Bronchial epithelial cell (primary cell): ENCODE results near the gene SFRP5. TPM values are rescaled to one million over a fixed set of nuclear protein-coding genes. Genes with fewer than 3 reads are reported as not detected.

Source experiments
- DNase-seq: peaks from one replicate; pipeline ENCODE4 v3.0.0-alpha.2; 2010; ENCODE audit warnings: low read depth
- FAIRE-seq: peaks from 2 replicates; lab custom pipeline; 2011; peaks lifted over from hg19 to GRCh38; lab: Jason Lieb, UNC
- H3K27me3 ChIP-seq: 2 replicates; pipeline ENCODE4 v1.5.1; 2011; ENCODE audit warnings: low read length; ENCODE audit not compliant: control insufficient read depth, insufficient read depth
- H3K36me3 ChIP-seq: 2 replicates; pipeline ENCODE4 v1.5.1; 2011; ENCODE audit warnings: low read length; ENCODE audit not compliant: control insufficient read depth, insufficient read depth
- H3K4me3 ChIP-seq: 2 replicates; pipeline ENCODE4 v1.5.1; 2011; ENCODE audit warnings: mild to moderate bottlenecking, low read depth, low read length, control low read depth
- CTCF ChIP-seq: IDR thresholded peaks from 2 replicates; pipeline ENCODE4 v1.5.1; 2011; ENCODE audit warnings: mild to moderate bottlenecking, moderate library complexity, low read length, control low read depth, inconsistent platforms; ENCODE audit not compliant: insufficient read depth, severe bottlenecking
- total RNA-seq: library from RNA; depleted of rRNA; stranded (reverse); fragments of >200 nt; gene quantifications from 2 replicates; pipeline ENCODE4 v1.2.1, GENCODE V29; 2014

SFRP5 gene
- total RNA-seq, 1 donor from 2014 or later: not detected

GRCh38 chr10:97759158-97759887 lies 12.5 kb downstream of the SFRP5 start:
- peak; percentile 94 for TF ChIP-seq CTCF
- FAIRE-seq (no peak), DNase-seq (peak; percentile 40)
- H3K27me3 ChIP-seq: no peaks in the 10 kb centered on the region
- H3K36me3 ChIP-seq: peaks cover 22% of the 10 kb centered on the region
- H3K4me3 ChIP-seq: no peak overlapping the region

- DNase-seq (no peak), FAIRE-seq (no peak)
- no peak for TF ChIP-seq CTCF
- H3K36me3 ChIP-seq: peaks cover 34% of the 10 kb centered on the region
- no peaks in the 10 kb centered on the region for H3K27me3 ChIP-seq
- H3K4me3 ChIP-seq: no peak overlapping the region
Observed at GRCh38 chr10:97757471-97757870, 14.3 kb downstream of the SFRP5 start.

- no peak for TF ChIP-seq CTCF
- FAIRE-seq: no peak
- Histone ChIP-seq H3K27me3 (no peaks in the 10 kb centered on the region), H3K36me3 (peaks cover 43% of the 10 kb centered on the region), H3K4me3 (no peak overlapping the region)
- no peak for DNase-seq
Observed at GRCh38 chr10:97755718-97756117, 16.1 kb downstream of the SFRP5 start.

GRCh38 chr10:97754726-97755125 lies 17.1 kb downstream of the SFRP5 start:
- TF ChIP-seq CTCF: no peak
- H3K4me3 ChIP-seq: no peak overlapping the region
- DNase-seq (no peak), FAIRE-seq (no peak)
- peaks cover 43% of the 10 kb centered on the region for H3K36me3 ChIP-seq
- H3K27me3 ChIP-seq: no peaks in the 10 kb centered on the region

- Histone ChIP-seq H3K36me3 (peaks cover 47% of the 10 kb centered on the region), H3K27me3 (no peaks in the 10 kb centered on the region), H3K4me3 (no peak overlapping the region)
- TF ChIP-seq CTCF: no peak
- FAIRE-seq (no peak), DNase-seq (no peak)
Observed at GRCh38 chr10:97752956-97753355, 18.8 kb downstream of the SFRP5 start.

- TF ChIP-seq CTCF: no peak
- Histone ChIP-seq H3K27me3 (no peaks in the 10 kb centered on the region), H3K4me3 (no peak overlapping the region), H3K36me3 (peaks cover 36% of the 10 kb centered on the region)
- DNase-seq: no peak
- FAIRE-seq: no peak
Observed at GRCh38 chr10:97748116-97748515, 23.7 kb downstream of the SFRP5 start.
